Measurements from ENCODE around the gene CDC42BPB.

DNA sequence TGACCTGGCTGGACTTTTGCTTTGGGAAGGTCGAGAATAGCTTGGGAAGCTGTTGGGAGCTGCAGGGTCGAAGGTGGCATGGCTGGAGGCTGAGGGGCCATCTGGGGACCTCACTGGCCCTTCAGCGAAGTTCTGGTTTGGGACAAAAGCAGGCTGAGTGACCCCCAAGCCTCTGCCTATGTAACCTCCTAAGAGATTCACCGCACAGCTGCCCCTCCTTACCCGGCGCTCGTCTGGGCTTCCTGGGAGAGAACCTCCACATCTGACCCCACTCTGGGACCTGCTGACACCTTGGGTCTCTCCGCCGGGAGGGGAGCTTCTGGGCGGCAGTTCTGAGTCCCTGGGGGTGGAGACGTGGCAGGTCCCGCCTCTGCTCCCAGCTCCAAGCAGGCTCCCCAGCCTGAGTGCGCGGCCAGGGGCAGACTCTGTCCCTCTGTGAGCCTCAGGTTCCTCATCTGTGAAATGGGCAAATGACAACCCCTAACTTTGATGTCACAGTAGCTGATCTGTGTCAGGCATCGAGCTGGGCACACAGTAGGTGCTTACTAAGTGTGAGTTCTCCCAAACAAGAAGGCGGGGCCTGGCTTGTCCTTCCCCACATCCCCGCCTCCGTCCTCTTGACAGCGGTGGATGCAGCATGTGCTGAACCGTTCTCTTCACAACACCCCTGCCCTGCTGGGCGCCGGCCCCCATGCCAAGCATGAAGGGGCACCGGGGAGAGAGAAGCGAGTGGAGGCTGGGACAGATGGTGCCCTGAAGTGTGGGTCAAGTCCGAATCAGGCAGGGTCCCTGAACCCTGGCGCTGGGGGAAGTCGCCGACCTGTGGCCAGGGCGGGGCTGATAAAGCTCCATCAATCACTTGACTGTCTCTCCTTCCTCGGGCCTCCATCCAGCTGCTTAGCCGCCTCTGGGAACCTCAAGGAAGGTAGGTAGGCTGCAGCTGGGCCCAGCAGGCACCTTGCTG is 40.9 kb upstream of the CDC42BPB start:
- TF ChIP-seq TAF1 (IDR thresholded peaks at IDR 0.05; ENCODE audit: borderline replicate concordance, low read depth, low read length) (no peak), SMC3 (IDR thresholded peaks at IDR 0.05; ENCODE audit: low read depth, low read length) (no peak), YY1 (IDR thresholded peaks at IDR 0.05; ENCODE audit: low read depth) (no peak), RAD21 (IDR thresholded peaks at IDR 0.05; ENCODE audit: low read length) (no peak), JUND (IDR thresholded peaks at IDR 0.05) (no peak), POLR2AphosphoS5 (IDR thresholded peaks at IDR 0.05; ENCODE audit: low read depth, low read length) (no peak)
- TF ChIP-seq, protein P1, sequence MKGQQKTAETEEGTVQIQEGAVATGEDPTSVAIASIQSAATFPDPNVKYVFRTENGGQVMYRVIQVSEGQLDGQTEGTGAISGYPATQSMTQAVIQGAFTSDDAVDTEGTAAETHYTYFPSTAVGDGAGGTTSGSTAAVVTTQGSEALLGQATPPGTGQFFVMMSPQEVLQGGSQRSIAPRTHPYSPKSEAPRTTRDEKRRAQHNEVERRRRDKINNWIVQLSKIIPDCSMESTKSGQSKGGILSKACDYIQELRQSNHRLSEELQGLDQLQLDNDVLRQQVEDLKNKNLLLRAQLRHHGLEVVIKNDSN (IDR thresholded peaks at IDR 0.05; ENCODE audit: borderline replicate concordance, low read depth): no peak
- TF ChIP-seq, protein P2, sequence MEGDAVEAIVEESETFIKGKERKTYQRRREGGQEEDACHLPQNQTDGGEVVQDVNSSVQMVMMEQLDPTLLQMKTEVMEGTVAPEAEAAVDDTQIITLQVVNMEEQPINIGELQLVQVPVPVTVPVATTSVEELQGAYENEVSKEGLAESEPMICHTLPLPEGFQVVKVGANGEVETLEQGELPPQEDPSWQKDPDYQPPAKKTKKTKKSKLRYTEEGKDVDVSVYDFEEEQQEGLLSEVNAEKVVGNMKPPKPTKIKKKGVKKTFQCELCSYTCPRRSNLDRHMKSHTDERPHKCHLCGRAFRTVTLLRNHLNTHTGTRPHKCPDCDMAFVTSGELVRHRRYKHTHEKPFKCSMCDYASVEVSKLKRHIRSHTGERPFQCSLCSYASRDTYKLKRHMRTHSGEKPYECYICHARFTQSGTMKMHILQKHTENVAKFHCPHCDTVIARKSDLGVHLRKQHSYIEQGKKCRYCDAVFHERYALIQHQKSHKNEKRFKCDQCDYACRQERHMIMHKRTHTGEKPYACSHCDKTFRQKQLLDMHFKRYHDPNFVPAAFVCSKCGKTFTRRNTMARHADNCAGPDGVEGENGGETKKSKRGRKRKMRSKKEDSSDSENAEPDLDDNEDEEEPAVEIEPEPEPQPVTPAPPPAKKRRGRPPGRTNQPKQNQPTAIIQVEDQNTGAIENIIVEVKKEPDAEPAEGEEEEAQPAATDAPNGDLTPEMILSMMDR (IDR thresholded peaks at IDR 0.05): no peak
- TF ChIP-seq, protein P3, sequence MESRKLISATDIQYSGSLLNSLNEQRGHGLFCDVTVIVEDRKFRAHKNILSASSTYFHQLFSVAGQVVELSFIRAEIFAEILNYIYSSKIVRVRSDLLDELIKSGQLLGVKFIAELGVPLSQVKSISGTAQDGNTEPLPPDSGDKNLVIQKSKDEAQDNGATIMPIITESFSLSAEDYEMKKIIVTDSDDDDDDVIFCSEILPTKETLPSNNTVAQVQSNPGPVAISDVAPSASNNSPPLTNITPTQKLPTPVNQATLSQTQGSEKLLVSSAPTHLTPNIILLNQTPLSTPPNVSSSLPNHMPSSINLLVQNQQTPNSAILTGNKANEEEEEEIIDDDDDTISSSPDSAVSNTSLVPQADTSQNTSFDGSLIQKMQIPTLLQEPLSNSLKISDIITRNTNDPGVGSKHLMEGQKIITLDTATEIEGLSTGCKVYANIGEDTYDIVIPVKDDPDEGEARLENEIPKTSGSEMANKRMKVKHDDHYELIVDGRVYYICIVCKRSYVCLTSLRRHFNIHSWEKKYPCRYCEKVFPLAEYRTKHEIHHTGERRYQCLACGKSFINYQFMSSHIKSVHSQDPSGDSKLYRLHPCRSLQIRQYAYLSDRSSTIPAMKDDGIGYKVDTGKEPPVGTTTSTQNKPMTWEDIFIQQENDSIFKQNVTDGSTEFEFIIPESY (IDR thresholded peaks at IDR 0.05; ENCODE audit: borderline replicate concordance, low read depth): no peak
- TF ChIP-seq, protein P4, sequence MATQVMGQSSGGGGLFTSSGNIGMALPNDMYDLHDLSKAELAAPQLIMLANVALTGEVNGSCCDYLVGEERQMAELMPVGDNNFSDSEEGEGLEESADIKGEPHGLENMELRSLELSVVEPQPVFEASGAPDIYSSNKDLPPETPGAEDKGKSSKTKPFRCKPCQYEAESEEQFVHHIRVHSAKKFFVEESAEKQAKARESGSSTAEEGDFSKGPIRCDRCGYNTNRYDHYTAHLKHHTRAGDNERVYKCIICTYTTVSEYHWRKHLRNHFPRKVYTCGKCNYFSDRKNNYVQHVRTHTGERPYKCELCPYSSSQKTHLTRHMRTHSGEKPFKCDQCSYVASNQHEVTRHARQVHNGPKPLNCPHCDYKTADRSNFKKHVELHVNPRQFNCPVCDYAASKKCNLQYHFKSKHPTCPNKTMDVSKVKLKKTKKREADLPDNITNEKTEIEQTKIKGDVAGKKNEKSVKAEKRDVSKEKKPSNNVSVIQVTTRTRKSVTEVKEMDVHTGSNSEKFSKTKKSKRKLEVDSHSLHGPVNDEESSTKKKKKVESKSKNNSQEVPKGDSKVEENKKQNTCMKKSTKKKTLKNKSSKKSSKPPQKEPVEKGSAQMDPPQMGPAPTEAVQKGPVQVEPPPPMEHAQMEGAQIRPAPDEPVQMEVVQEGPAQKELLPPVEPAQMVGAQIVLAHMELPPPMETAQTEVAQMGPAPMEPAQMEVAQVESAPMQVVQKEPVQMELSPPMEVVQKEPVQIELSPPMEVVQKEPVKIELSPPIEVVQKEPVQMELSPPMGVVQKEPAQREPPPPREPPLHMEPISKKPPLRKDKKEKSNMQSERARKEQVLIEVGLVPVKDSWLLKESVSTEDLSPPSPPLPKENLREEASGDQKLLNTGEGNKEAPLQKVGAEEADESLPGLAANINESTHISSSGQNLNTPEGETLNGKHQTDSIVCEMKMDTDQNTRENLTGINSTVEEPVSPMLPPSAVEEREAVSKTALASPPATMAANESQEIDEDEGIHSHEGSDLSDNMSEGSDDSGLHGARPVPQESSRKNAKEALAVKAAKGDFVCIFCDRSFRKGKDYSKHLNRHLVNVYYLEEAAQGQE (IDR thresholded peaks at IDR 0.05; ENCODE audit: low read depth, low read length): no peak
